Naive thymus-derived CD8-positive, alpha-beta T cell (primary cell): ENCODE measurements around the gene SH2D1A. TPM values are rescaled to one million over a fixed set of nuclear protein-coding genes. Genes with fewer than 3 reads are reported as not detected.

Source experiments
- ATAC-seq, 2 donors: fragments of 150-1000 bp; cut with Tn5 transposase in 1 of 2; sonication (Bioruptor Pico), chemical (Tn5 transposase) in 1 of 2; 1 replicate in 1 of 2; 2 replicates in 1 of 2; pipeline ENCODE4 v1.10.0; 2021; ENCODE audit warnings: mild to moderate bottlenecking in 2 of 2, moderate library complexity in 2 of 2
- POLR2A ChIA-PET: fragments of 350-600 bp; sonication (Branson Sonifier 250); formaldehyde crosslinking; loops from one replicate; lab custom pipeline; 2021; ENCODE audit warnings: antibody characterized with exemption; lab: Charles Lee
- DNase-seq, 10 donors: peaks; one replicate each; pipeline versions ENCODE4 v3.0.0 to v3.0.0-alpha.2; 2020 to 2022
- H3K27ac Mint-ChIP-seq, 10 donors: one replicate each; pipeline ENCODE4 v1.8.0; 2020 to 2022; ENCODE audit warnings: mild to moderate bottlenecking in 10 of 10, mixed read lengths in 10 of 10, moderate library complexity in 4 of 10, inconsistent platforms in 1 of 10
- H3K27me3 Mint-ChIP-seq, 5 donors: one replicate each; pipeline ENCODE4 v1.8.0; 2021 to 2022; ENCODE audit warnings: mixed read lengths in 5 of 5
- H3K36me3 Mint-ChIP-seq, 3 donors: one replicate each; pipeline ENCODE4 v1.8.0; 2020 to 2022; ENCODE audit warnings: mixed read lengths in 3 of 3, mild to moderate bottlenecking in 2 of 3, inconsistent platforms in 1 of 3
- H3K4me1 Mint-ChIP-seq, 4 donors: one replicate each; pipeline ENCODE4 v1.8.0; 2021 to 2022; ENCODE audit warnings: mixed read lengths in 4 of 4
- H3K4me3 Mint-ChIP-seq, 10 donors: one replicate each; pipeline ENCODE4 v1.8.0; 2020 to 2022; ENCODE audit warnings: mild to moderate bottlenecking in 10 of 10, mixed read lengths in 10 of 10, moderate library complexity in 6 of 10, inconsistent platforms in 1 of 10
- H3K9me3 Mint-ChIP-seq, 9 donors: one replicate each; pipeline ENCODE4 v1.8.0; 2020 to 2022; ENCODE audit warnings: mixed read lengths in 9 of 9, mild to moderate bottlenecking in 3 of 9, inconsistent platforms in 1 of 9, moderate library complexity in 1 of 9
- polyA plus RNA-seq, 3 donors: library from polyadenylated mRNA; unstranded; fragments of 300-500 nt; fragmentation: Illumina TruSeq; gene quantifications; one replicate each; pipeline ENCODE4 v1.2.3, GENCODE V29; 2021
- total RNA-seq, 8 experiments: library from RNA in 2 of 8; stranded (reverse) in 2 of 8; gene quantifications; one replicate each; pipeline ENCODE4 v1.2.3 and lab custom pipeline; 2021 to 2026

Gene SH2D1A
- total and polyA plus RNA-seq, 5 experiments from 2014 or later = 32.4 to 92.7 (median 38.6) TPM

DNA sequence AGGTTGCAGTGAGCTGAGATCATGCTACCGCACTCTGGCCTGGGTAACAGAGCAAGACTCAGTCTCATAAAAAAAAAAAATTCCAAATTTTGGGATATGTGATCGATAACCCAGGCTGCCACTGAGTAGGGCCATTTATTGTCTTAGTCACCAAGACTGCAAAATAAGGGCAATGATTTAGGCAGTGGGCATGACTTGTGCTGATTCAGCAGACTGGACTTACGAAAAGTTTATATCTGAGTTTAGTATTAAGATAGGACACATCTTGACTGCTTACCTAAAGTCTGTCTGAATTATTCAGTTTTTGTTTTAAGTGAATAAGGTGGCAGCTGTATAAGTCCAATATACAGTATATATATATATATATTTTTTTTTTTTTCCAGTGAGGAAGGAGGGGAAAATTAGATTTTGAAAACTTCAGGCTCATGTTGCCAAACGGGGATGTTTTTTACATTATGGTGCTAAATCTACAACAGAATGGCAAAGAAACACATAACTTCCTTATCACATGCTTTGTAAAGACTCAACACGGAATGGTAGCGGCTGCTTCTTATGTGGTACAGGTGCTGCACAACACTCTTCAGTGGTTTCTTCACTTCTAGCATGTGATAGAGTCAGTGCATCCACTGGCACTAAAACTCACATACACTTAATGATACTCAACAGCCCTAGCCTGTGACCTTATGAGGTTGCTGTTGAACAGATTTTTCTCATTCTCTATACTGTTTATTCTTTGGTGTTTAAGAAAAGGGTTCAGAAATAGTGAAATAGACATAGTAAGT lies 7.4 kb upstream of the SH2D1A start:
- POLR2A ChIA-PET = no interaction called here
- DNase-seq (peak in 7 of 10 donors; percentile 19 to 68 (median 50)), ATAC-seq (peak; percentile 93)
- peak overlapping the region in 9 of 10 donors; percentile 28 to 90 (median 66) for H3K27ac Mint-ChIP-seq
- no peaks in the 10 kb centered on the region for H3K36me3 Mint-ChIP-seq
- H3K4me3 Mint-ChIP-seq = peak overlapping the region in 4 of 10 donors; percentile 1 to 43 (median 12)
- peaks cover 15 to 51% (median 44%) of the 10 kb centered on the region in 4 donors for H3K4me1 Mint-ChIP-seq
- H3K9me3 Mint-ChIP-seq = no peaks in the 10 kb centered on the region
- H3K27me3 Mint-ChIP-seq = no peaks in the 10 kb centered on the region

DNA sequence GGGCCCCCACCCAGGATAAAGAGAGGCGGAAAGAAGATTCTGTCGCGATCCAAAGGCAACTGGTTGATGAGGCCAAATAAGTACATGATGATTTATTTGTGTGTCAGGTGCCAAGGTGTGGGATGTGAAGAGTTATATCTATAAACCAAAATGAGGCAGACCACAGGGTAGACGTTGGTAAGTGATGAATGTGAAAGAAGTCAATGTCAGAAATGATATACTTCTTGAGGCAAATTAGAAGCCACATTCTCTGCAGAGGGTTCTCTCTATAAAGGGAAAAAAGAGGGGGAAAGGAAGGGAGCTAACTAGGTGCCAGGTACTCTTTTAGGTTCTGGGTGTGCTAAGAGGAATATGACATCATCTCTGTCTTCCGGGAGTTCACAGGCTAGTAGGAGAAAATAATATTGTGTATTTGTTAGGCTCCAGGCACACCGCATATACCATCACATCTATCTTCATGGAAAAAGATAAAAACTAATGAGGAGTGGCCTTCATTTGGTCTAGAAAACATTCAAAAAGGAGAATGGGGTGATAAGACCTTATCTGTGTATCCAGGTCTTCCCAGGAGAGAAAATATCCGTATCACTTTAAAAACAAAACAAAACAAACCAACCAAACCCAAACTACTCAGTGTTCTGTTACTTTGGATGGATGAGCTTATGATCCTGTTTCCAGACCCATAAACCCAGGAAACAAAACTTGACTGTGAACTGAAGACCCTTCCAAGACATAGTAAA lies 4.8 kb upstream of the SH2D1A start:
- no peak for ATAC-seq
- H3K9me3 Mint-ChIP-seq = no peaks in the 10 kb centered on the region
- DNase-seq = no peak
- peak overlapping the region in 9 of 10 donors; percentile 17 to 78 (median 65) for H3K4me3 Mint-ChIP-seq
- no peaks in the 10 kb centered on the region for H3K27me3 Mint-ChIP-seq
- peak overlapping the region; percentile 44 to 92 (median 85) for H3K27ac Mint-ChIP-seq
- peaks cover 14 to 63% (median 51%) of the 10 kb centered on the region in 4 donors for H3K4me1 Mint-ChIP-seq
- no peaks in the 10 kb centered on the region for H3K36me3 Mint-ChIP-seq
- POLR2A ChIA-PET = interaction anchor here (1.4 kb wide), 1 partner anchor 125 kb away, joined by 4 read pairs; no protein-coding TSS in a partner anchor

DNA sequence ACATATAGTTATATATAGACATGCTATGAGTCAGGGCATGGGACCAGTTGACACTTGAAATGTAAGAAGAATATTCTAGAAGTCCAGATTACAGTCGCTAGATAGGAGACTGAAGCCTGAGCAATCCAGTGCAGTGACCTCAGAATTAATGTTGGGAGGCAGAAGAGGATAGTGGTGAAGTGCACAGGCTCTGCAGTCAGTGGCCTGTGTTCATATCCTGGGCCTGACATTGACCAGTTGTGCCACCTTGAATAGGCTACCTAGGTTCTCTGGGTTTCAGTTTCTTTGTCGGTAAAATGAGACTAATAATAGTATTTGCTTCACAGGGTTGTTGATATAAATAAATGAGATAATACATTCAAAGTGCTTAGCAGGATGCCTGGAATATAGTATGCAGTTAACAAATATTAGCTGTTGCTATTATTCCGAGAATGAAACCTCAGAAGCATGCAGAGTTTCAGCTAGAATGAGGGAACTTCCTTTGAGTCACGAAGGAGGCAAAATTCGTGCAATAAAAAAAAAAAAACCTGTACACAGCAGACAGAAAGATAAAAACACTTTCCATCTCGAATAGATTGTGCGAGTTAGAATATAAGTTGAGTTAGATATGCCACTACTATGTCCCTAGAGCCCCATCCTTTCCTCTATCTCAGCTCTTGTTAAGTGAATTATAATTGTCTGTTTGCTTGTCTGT lies 4.0 kb upstream of the SH2D1A start:
- POLR2A ChIA-PET = interaction anchor here (1.2 to 1.4 kb wide), 2 partner anchors 125 to 381 kb away, joined by 4 read pairs; no protein-coding TSS in a partner anchor
- peak in 1 of 2 donors; percentile 10 for ATAC-seq
- Mint-ChIP-seq H3K27me3 (no peaks in the 10 kb centered on the region), H3K36me3 (no peaks in the 10 kb centered on the region), H3K4me1 (peaks cover 14 to 63% (median 51%) of the 10 kb centered on the region in 4 donors), H3K27ac (peak overlapping the region; percentile 68 to 92 (median 85)), H3K4me3 (peak overlapping the region; percentile 31 to 78 (median 54)), H3K9me3 (no peaks in the 10 kb centered on the region)
- DNase-seq = no peak

- Mint-ChIP-seq H3K36me3 (no peaks in the 10 kb centered on the region), H3K4me1 (peaks cover 14 to 59% (median 52%) of the 10 kb centered on the region in 4 donors), H3K9me3 (no peaks in the 10 kb centered on the region), H3K27me3 (no peaks in the 10 kb centered on the region), H3K27ac (peak overlapping the region; percentile 68 to 92 (median 85)), H3K4me3 (peak overlapping the region in 8 of 10 donors; percentile 43 to 78 (median 60))
- POLR2A ChIA-PET = interaction anchor here (0.6 to 1.2 kb wide), 2 partner anchors 125 to 382 kb away, joined by 3 to 4 read pairs; no protein-coding TSS in a partner anchor
- ATAC-seq (peak; percentile 6 to 34), DNase-seq (peak in 2 of 10 donors; percentile 27 to 30)
Observed at GRCh38 chrX:124343016-124343415, 3.3 kb upstream of the SH2D1A start.

- peaks cover 16 to 58% (median 53%) of the 10 kb centered on the region in 4 donors for H3K4me1 Mint-ChIP-seq
- POLR2A ChIA-PET = no interaction called here
- peak overlapping the region in 7 of 10 donors; percentile 18 to 91 (median 79) for H3K27ac Mint-ChIP-seq
- no peaks in the 10 kb centered on the region for H3K9me3 Mint-ChIP-seq
- ATAC-seq (no peak), DNase-seq (no peak)
- H3K36me3 Mint-ChIP-seq = no peaks in the 10 kb centered on the region
- peak overlapping the region in 5 of 10 donors; percentile 3 to 65 (median 34) for H3K4me3 Mint-ChIP-seq
- no peaks in the 10 kb centered on the region for H3K27me3 Mint-ChIP-seq
Observed at GRCh38 chrX:124344246-124344645, 2.1 kb upstream of the SH2D1A start.

DNA sequence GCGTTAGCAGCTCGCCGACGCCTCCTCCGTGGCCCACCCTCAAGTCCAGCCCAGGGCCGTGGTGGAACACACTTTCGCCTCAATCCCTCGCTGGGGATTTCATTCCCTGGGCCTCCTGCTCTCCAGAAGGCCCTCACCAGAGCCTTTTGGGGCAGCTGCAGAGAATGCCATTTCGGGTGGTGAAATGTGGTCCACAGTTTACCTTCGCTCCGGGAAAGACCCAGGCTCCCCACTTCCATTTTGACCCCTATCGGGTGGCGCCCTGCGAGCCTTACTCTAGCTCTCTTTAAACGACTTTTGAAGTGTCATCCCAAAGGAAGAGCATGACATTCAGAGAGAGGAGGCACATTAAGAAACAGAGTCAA lies 496 bp downstream of the SH2D1A start:
- DNase-seq = no peak
- ATAC-seq = peak in 1 of 2 donors; percentile 8
- Mint-ChIP-seq H3K4me1 (peaks cover 9 to 53% (median 42%) of the 10 kb centered on the region in 4 donors), H3K36me3 (no peaks in the 10 kb centered on the region), H3K9me3 (no peaks in the 10 kb centered on the region), H3K27ac (peak overlapping the region; percentile 86 to 97 (median 94)), H3K27me3 (no peaks in the 10 kb centered on the region), H3K4me3 (peak overlapping the region; percentile 85 to 98 (median 96))
- POLR2A ChIA-PET = interaction anchor here (0.9 to 3.0 kb wide), 7 partner anchors 9 to 387 kb away, joined by 3 to 19 read pairs (median 3); no protein-coding TSS in a partner anchor

DNA sequence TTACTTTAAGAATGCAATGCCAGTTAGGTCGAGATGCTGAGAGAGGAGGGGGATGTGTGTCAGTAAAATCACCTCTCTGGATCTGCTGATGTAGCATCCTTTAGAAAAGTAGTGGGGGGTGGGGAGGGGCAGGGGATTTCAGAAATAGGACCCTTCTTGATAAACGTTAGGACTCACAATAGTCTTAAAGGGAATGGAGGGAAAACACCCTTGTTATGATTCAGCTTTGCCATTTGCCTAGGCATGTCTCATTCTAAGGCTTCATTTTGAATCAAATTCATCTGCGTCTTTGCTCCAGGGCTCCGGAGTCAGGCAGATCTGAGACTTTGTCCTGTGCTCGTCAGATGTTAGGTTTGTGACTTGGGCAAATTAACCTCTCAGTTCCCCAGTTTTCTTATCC lies 879 bp downstream of the SH2D1A start:
- Mint-ChIP-seq H3K4me3 (peak overlapping the region; percentile 85 to 98 (median 96)), H3K27me3 (no peaks in the 10 kb centered on the region), H3K36me3 (no peaks in the 10 kb centered on the region), H3K9me3 (no peaks in the 10 kb centered on the region), H3K4me1 (peaks cover 9 to 51% (median 39%) of the 10 kb centered on the region in 4 donors), H3K27ac (peak overlapping the region; percentile 86 to 97 (median 94))
- ATAC-seq (peak; percentile 20 to 28), DNase-seq (no peak)
- POLR2A ChIA-PET = interaction anchor here (1.1 to 3.0 kb wide), 5 partner anchors 11 to 387 kb away, joined by 3 to 19 read pairs (median 3); no protein-coding TSS in a partner anchor

GRCh38 chrX:124348182-124348581 lies 1.8 kb downstream of the SH2D1A start:
- ATAC-seq = no peak
- Mint-ChIP-seq H3K9me3 (no peaks in the 10 kb centered on the region), H3K4me1 (peaks cover 13 to 48% (median 37%) of the 10 kb centered on the region in 4 donors), H3K36me3 (no peaks in the 10 kb centered on the region), H3K27me3 (no peaks in the 10 kb centered on the region), H3K4me3 (peak overlapping the region; percentile 85 to 98 (median 96)), H3K27ac (peak overlapping the region; percentile 86 to 97 (median 94))
- POLR2A ChIA-PET = interaction anchor here (1.3 to 3.0 kb wide), 4 partner anchors 16 to 388 kb away, joined by 3 to 19 read pairs (median 3); no protein-coding TSS in a partner anchor
- DNase-seq = no peak

DNA sequence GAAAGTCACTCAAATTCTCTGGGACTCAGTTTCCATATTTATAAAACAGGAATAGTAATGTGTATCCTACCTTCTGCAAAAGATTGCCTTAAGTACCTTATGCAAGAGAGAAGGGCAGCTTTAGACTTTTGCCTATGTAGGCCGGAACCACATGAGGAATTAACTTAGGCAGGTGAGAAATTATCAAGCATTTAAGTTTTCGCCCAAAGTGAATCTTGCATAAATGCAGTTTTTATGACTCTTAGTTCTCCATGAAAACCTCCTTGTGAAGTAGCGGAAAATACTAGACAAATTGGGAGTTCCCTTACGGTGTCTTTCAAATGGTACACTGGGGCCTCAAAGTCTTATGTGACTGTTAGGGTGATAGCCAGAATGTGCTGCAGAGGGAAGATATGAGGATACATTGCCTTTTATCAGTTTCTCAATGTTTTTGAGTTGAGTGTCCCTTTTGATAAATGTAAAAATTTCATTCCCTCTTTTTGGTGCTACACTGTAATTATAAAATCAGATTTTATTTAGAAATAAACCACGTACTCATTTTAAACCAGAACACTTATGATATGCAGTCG lies 2.6 kb downstream of the SH2D1A start:
- no peak for DNase-seq
- Mint-ChIP-seq H3K9me3 (no peaks in the 10 kb centered on the region), H3K4me3 (peak overlapping the region; percentile 85 to 98 (median 96)), H3K27ac (peak overlapping the region; percentile 57 to 97 (median 94)), H3K36me3 (no peaks in the 10 kb centered on the region), H3K4me1 (peaks cover 13 to 50% (median 35%) of the 10 kb centered on the region in 4 donors), H3K27me3 (no peaks in the 10 kb centered on the region)
- ATAC-seq = no peak
- POLR2A ChIA-PET = interaction anchor here (1.3 to 1.6 kb wide), 2 partner anchors 15 to 389 kb away, joined by 3 read pairs; no protein-coding TSS in a partner anchor

GRCh38 chrX:124354648-124355047 lies 8.3 kb downstream of the SH2D1A start:
- H3K4me3 Mint-ChIP-seq = peak overlapping the region in 7 of 10 donors; percentile 25 to 74 (median 43)
- peaks cover 0 to 5% (median 0%) of the 10 kb centered on the region in 3 donors for H3K36me3 Mint-ChIP-seq
- DNase-seq (no peak), ATAC-seq (no peak)
- peak overlapping the region in 8 of 10 donors; percentile 2 to 86 (median 50) for H3K27ac Mint-ChIP-seq
- POLR2A ChIA-PET = interaction anchor here (1.0 kb wide), 1 partner anchor 9 kb away, joined by 5 read pairs; the partner anchor contains the start of gene SH2D1A
- peaks cover 21 to 61% (median 54%) of the 10 kb centered on the region in 4 donors for H3K4me1 Mint-ChIP-seq
- H3K27me3 Mint-ChIP-seq = no peaks in the 10 kb centered on the region
- H3K9me3 Mint-ChIP-seq = no peaks in the 10 kb centered on the region

- DNase-seq (peak in 2 of 10 donors; percentile 31 to 41), ATAC-seq (peak; percentile 83 to 89)
- POLR2A ChIA-PET = no interaction called here
- no peaks in the 10 kb centered on the region for H3K27me3 Mint-ChIP-seq
- H3K4me3 Mint-ChIP-seq = peak overlapping the region; percentile 26 to 83 (median 54)
- peaks cover 0 to 15% (median 0%) of the 10 kb centered on the region in 3 donors for H3K36me3 Mint-ChIP-seq
- peak overlapping the region; percentile 2 to 92 (median 70) for H3K27ac Mint-ChIP-seq
- peaks cover 29 to 63% (median 59%) of the 10 kb centered on the region in 4 donors for H3K4me1 Mint-ChIP-seq
- no peaks in the 10 kb centered on the region for H3K9me3 Mint-ChIP-seq
Observed at GRCh38 chrX:124358800-124359383, 12.5 kb downstream of the SH2D1A start.
